22Rv1 (cell line): ENCODE results near the gene PURB.

Source experiments
- CTCF ChIP-seq: fragments of 450-650 bp; IDR thresholded peaks from 2 replicates; pipeline ENCODE4 v1.5.1; 2017; ENCODE audit warnings: mild to moderate bottlenecking
- ZFX ChIP-seq: fragments of 450-650 bp; IDR thresholded peaks from 2 replicates; pipeline ENCODE4 v1.6.1; 2017; ENCODE audit warnings: antibody characterized with exemption, borderline replicate concordance

GRCh38 chr7:44930921-44931320, 45.6 kb upstream of the PURB start:
- TF ChIP-seq CTCF (no peak), ZFX (no peak)
